SK-N-SH treated with all-trans-retinoic acid at 6 μM for 48 hours (cell line): ENCODE results near the gene PAK1IP1.
"Not testable (repeated sequence)": the region's sequence is repeated elsewhere in the genome, so short reads cannot be mapped to it uniquely, and the experiment has no call there.

Experiments
- ATAC-seq: fragments of 200-7000 bp; cut with Tn5 transposase; 3 replicates; pipeline ENCODE4 v1.9.1; 2020; ENCODE audit warnings: mild to moderate bottlenecking, moderate library complexity
- ARNTL ChIP-seq: fragments of 450-650 bp; formaldehyde crosslinking; IDR thresholded peaks from 2 replicates; pipeline ENCODE4 v1.5.0; 2020; ENCODE audit warnings: low read depth, mild to moderate bottlenecking, moderate library complexity, borderline replicate concordance
- BACH2 ChIP-seq: fragments of 250-450 bp; sonication (Bioruptor Pico); IDR thresholded peaks from 2 replicates; pipeline ENCODE4 v1.9.0; 2021; ENCODE audit warnings: mild to moderate bottlenecking, borderline replicate concordance
- CREB5 ChIP-seq: fragments of 250-450 bp; sonication (Bioruptor Pico); IDR thresholded peaks from 2 replicates; pipeline ENCODE4 v1.5.1; 2020; ENCODE audit warnings: low read depth, mild to moderate bottlenecking, moderate library complexity
- CSDC2 ChIP-seq: fragments of 250-450 bp; sonication (Bioruptor Pico); IDR thresholded peaks from 2 replicates; pipeline ENCODE4 v1.5.0; 2020; ENCODE audit warnings: mild to moderate bottlenecking, moderate library complexity
- CSRNP3 ChIP-seq: fragments of 250-450 bp; sonication (Bioruptor Pico); IDR thresholded peaks from 2 replicates; pipeline ENCODE4 v1.5.1; 2021; ENCODE audit warnings: mild to moderate bottlenecking, moderate library complexity
- ESRRG ChIP-seq: fragments of 250-450 bp; sonication (Bioruptor Pico); IDR thresholded peaks from 2 replicates; pipeline ENCODE4 v1.6.1; 2021; ENCODE audit warnings: mild to moderate bottlenecking
- GLIS3 ChIP-seq: fragments of 250-450 bp; sonication (Bioruptor Pico); IDR thresholded peaks from 2 replicates; pipeline ENCODE4 v1.5.0; 2020; ENCODE audit warnings: mild to moderate bottlenecking, moderate library complexity
- ISL1 ChIP-seq: fragments of 250-450 bp; sonication (Bioruptor Pico); IDR thresholded peaks from 2 replicates; pipeline ENCODE4 v2.1.2; 2022; ENCODE audit warnings: mild to moderate bottlenecking, moderate library complexity
- OSR1 ChIP-seq: fragments of 250-450 bp; sonication (Bioruptor Pico); IDR thresholded peaks from 2 replicates; pipeline ENCODE4 v1.8.0; 2022; ENCODE audit warnings: moderate library complexity, mild to moderate bottlenecking, inconsistent platforms
- PATZ1 ChIP-seq: fragments of 250-450 bp; sonication (Bioruptor Pico); IDR thresholded peaks from 2 replicates; pipeline ENCODE4 v1.8.0; 2020; ENCODE audit warnings: mild to moderate bottlenecking, moderate library complexity, borderline replicate concordance
- POU6F1 ChIP-seq: fragments of 250-450 bp; sonication (Bioruptor Pico); IDR thresholded peaks from 2 replicates; pipeline ENCODE4 v1.8.0; 2021; ENCODE audit warnings: low read depth, mild to moderate bottlenecking, moderate library complexity, borderline replicate concordance
- PPARA ChIP-seq: fragments of 250-450 bp; sonication (Bioruptor Pico); IDR thresholded peaks from 2 replicates; pipeline ENCODE4 v1.5.0; 2020; ENCODE audit warnings: mild to moderate bottlenecking, borderline replicate concordance
- RARB ChIP-seq: fragments of 250-450 bp; sonication (Bioruptor Pico); IDR thresholded peaks from 2 replicates; pipeline ENCODE4 v1.8.0; 2021; ENCODE audit warnings: mild to moderate bottlenecking, moderate library complexity
- SNAI2 ChIP-seq: fragments of 250-450 bp; sonication (Bioruptor Pico); IDR thresholded peaks from 2 replicates; pipeline ENCODE4 v1.5.0; 2020; ENCODE audit warnings: mild to moderate bottlenecking, moderate library complexity
- TCF4 ChIP-seq: fragments of 250-450 bp; sonication (Bioruptor Pico); IDR thresholded peaks from 2 replicates; pipeline ENCODE4 v1.8.0; 2021; ENCODE audit warnings: mild to moderate bottlenecking, moderate library complexity, borderline replicate concordance
- TOX ChIP-seq: fragments of 250-450 bp; sonication (Bioruptor Pico); IDR thresholded peaks from 2 replicates; pipeline ENCODE4 v1.8.0; 2021; ENCODE audit warnings: mild to moderate bottlenecking, moderate library complexity, borderline replicate concordance
- TSHZ2 ChIP-seq: fragments of 250-450 bp; sonication (Bioruptor Pico); IDR thresholded peaks from 2 replicates; pipeline ENCODE4 v1.5.0; 2020; ENCODE audit warnings: mild to moderate bottlenecking, moderate library complexity
- ZC3H10 ChIP-seq: fragments of 250-450 bp; sonication (Bioruptor Pico); IDR thresholded peaks from 2 replicates; pipeline ENCODE4 v1.5.1; 2021; ENCODE audit warnings: mild to moderate bottlenecking, moderate library complexity
- ZFP3 ChIP-seq: fragments of 250-450 bp; sonication (Bioruptor Pico); IDR thresholded peaks from 2 replicates; pipeline ENCODE4 v1.5.0; 2020; ENCODE audit warnings: mild to moderate bottlenecking, moderate library complexity
- ZFP30 ChIP-seq: fragments of 450-650 bp; formaldehyde crosslinking; IDR thresholded peaks from 2 replicates; pipeline ENCODE4 v1.5.0; 2022; ENCODE audit warnings: mild to moderate bottlenecking, moderate library complexity
- ZNF565 ChIP-seq: fragments of 450-650 bp; formaldehyde crosslinking; conservative IDR thresholded peaks from 2 replicates; pipeline ENCODE4 v1.5.0; 2020; ENCODE audit warnings: low read depth, mild to moderate bottlenecking, moderate library complexity
- ZNF70 ChIP-seq: fragments of 450-650 bp; formaldehyde crosslinking; IDR thresholded peaks from 2 replicates; pipeline ENCODE4 v1.5.0; 2020; ENCODE audit warnings: mild to moderate bottlenecking, moderate library complexity
- ZNF8 ChIP-seq: fragments of 450-650 bp; formaldehyde crosslinking; IDR thresholded peaks from 2 replicates; pipeline ENCODE4 v1.5.0; 2020; ENCODE audit warnings: mild to moderate bottlenecking, moderate library complexity

PAK1IP1 gene

GRCh38 chr6:10736731-10737130 is 42.0 kb downstream of the PAK1IP1 start:
- no peak for ATAC-seq
- TF ChIP-seq PPARA (CRISPR knock-in tag) = no peak
- no peak for TF ChIP-seq ISL1
- TF ChIP-seq ZNF8 (CRISPR knock-in tag) = no peak
- TF ChIP-seq CSDC2 (CRISPR knock-in tag) = no peak
- TF ChIP-seq SNAI2 = no peak
- TF ChIP-seq ZNF70 = no peak
- TF ChIP-seq BACH2 = no peak
- no peak for TF ChIP-seq ZFP3
- TF ChIP-seq RARB = no peak
- TF ChIP-seq CSRNP3 (CRISPR knock-in tag) = no peak
- no peak for TF ChIP-seq ESRRG (CRISPR knock-in tag)
- no peak for TF ChIP-seq CREB5
- no peak for TF ChIP-seq OSR1 (CRISPR knock-in tag)
- no peak for TF ChIP-seq POU6F1 (CRISPR knock-in tag)
- TF ChIP-seq ZFP30 (CRISPR knock-in tag) = no peak
- no peak for TF ChIP-seq TCF4 (CRISPR knock-in tag)

- ATAC-seq = no peak
- TF ChIP-seq ESRRG (CRISPR knock-in tag) (no peak), TSHZ2 (CRISPR knock-in tag) (no peak), ISL1 (no peak)
These were observed 45.3 kb downstream of the PAK1IP1 start for GRCh38 chr6:10740061-10740460.

GRCh38 chr6:10741643-10742042 is 46.9 kb downstream of the PAK1IP1 start:
- not testable (repeated sequence) for ATAC-seq

GRCh38 chr6:10742251-10742650 is 47.5 kb downstream of the PAK1IP1 start:
- ATAC-seq = no peak
- no peak for TF ChIP-seq PPARA (CRISPR knock-in tag)
- TF ChIP-seq GLIS3 (CRISPR knock-in tag) = no peak
- no peak for TF ChIP-seq ARNTL (CRISPR knock-in tag)

GRCh38 chr6:10743515-10743914 is 48.7 kb downstream of the PAK1IP1 start:
- ATAC-seq = no peak

More at GRCh38 chr6:10743515-10743914, 48.7 kb downstream of the PAK1IP1 start:
- TF ChIP-seq SNAI2 (no peak), CSDC2 (CRISPR knock-in tag) (no peak), PATZ1 (CRISPR knock-in tag) (no peak), TCF4 (CRISPR knock-in tag) (no peak), ISL1 (no peak), ZFP30 (CRISPR knock-in tag) (no peak), CREB5 (no peak), GLIS3 (CRISPR knock-in tag) (no peak), CSRNP3 (CRISPR knock-in tag) (no peak), ZNF8 (CRISPR knock-in tag) (no peak), PPARA (CRISPR knock-in tag) (no peak), TOX (CRISPR knock-in tag) (no peak), ARNTL (CRISPR knock-in tag) (no peak), ZC3H10 (CRISPR knock-in tag) (no peak), ZNF565 (no peak)
